MCF 10A (cell line): Measurements from ENCODE around the gene PIGU. TPM values are rescaled to one million over a fixed set of nuclear protein-coding genes. Genes with fewer than 3 reads are reported as not detected.

Source experiments
- BruUV-seq: library from RNA; stranded (reverse); fragments of 400-500 nt; replicated peaks from 2 replicates; lab custom pipeline; 2021; lab: Mats Ljungman, UMichigan
- CTCF ChIA-PET: fragments of 300-600 bp; sonication (Branson Sonifier 250); formaldehyde crosslinking; extraction: SDS; loops from one replicate; lab custom pipeline; 2021; ENCODE audit warnings: antibody characterized with exemption, inconsistent platforms; lab: Yijun Ruan, JAX
- POLR2A ChIA-PET: fragments of 300-600, 350-650 bp; sonication (Branson Sonifier 250); formaldehyde crosslinking; extraction: SDS; loops from one replicate; lab custom pipeline; 2020; ENCODE audit warnings: antibody characterized with exemption, inconsistent platforms; lab: Yijun Ruan, JAX
- DNase-seq: peaks from one replicate; pipeline ENCODE4 v3.0.0-alpha.2; 2018; ENCODE audit not compliant: unreplicated experiment
- H3K27ac Mint-ChIP-seq: one replicate; pipeline ENCODE4 v1.8.0; 2022; ENCODE audit warnings: mild to moderate bottlenecking, low read depth, mixed read lengths; ENCODE audit not compliant: unreplicated experiment
- H3K27me3 Mint-ChIP-seq: one replicate; pipeline ENCODE4 v1.8.0; 2022; ENCODE audit warnings: mixed read lengths; ENCODE audit not compliant: insufficient read depth, unreplicated experiment
- H3K36me3 Mint-ChIP-seq: one replicate; pipeline ENCODE4 v1.8.0; 2022; ENCODE audit warnings: mild to moderate bottlenecking, moderate library complexity, mixed read lengths; ENCODE audit not compliant: insufficient read depth, unreplicated experiment
- H3K4me1 Mint-ChIP-seq: one replicate; pipeline ENCODE4 v1.8.0; 2022; ENCODE audit warnings: mixed read lengths; ENCODE audit not compliant: insufficient read depth, unreplicated experiment
- H3K4me3 Mint-ChIP-seq: one replicate; pipeline ENCODE4 v1.8.0; 2022; ENCODE audit warnings: mild to moderate bottlenecking, moderate library complexity, mixed read lengths; ENCODE audit not compliant: unreplicated experiment
- H3K9me3 Mint-ChIP-seq: one replicate; pipeline ENCODE4 v1.8.0; 2022; ENCODE audit warnings: mixed read lengths; ENCODE audit not compliant: unreplicated experiment
- intact Hi-C: fragments of 100-400 bp; cut with micrococcal nuclease; formaldehyde crosslinking; loops from 2 replicates; pipeline ENCODE4 v1.14.1; 2022
- total RNA-seq: library from RNA; stranded (reverse); gene quantifications from 2 replicates; pipeline ENCODE4 v1.2.3, GENCODE V29; 2022
- TF ChIP-seq, protein P1 (sequence below): fragments of 200-600 bp; IDR thresholded peaks from one replicate; pipeline ENCODE4 v1.8.0; 2022; ENCODE audit warnings: antibody characterized with exemption, mild to moderate bottlenecking; ENCODE audit not compliant: unreplicated experiment

The PIGU gene
- total RNA-seq, 1 experiment from 2014 or later, result 14.5 TPM

DNA sequence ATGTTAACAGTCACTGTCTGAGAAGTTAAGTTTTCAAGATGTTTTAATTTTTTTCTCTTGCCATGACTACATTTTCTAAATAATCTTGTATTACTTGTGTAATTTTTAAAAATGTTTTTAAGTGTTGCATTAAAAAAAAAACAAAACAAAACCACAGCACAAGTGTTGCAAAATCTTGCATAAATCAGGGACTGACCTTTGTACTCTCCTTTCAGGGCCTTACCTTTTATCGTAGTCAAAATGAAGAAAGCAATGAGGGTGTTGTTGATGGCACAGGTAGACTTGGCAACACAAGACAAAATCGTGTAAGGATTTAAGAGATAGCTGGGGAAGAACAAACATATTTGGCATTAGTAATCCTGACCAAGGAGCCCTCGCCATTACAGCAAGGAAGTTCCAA is 42.5 kb downstream of the PIGU start:
- Mint-ChIP-seq H3K9me3 (no peaks in the 10 kb centered on the region), H3K36me3 (peaks cover 52% of the 10 kb centered on the region), H3K27me3 (no peaks in the 10 kb centered on the region), H3K4me3 (no peak overlapping the region), H3K4me1 (peaks cover 7% of the 10 kb centered on the region), H3K27ac (no peak overlapping the region)
- POLR2A ChIA-PET, result interaction anchor here (1.4 to 1.7 kb wide), 4 partner anchors 10 to 69 kb away, joined by 4 to 7 read pairs (median 6); partner anchors contain the start of genes PIGU and TP53INP2
- TF ChIP-seq, protein P1, sequence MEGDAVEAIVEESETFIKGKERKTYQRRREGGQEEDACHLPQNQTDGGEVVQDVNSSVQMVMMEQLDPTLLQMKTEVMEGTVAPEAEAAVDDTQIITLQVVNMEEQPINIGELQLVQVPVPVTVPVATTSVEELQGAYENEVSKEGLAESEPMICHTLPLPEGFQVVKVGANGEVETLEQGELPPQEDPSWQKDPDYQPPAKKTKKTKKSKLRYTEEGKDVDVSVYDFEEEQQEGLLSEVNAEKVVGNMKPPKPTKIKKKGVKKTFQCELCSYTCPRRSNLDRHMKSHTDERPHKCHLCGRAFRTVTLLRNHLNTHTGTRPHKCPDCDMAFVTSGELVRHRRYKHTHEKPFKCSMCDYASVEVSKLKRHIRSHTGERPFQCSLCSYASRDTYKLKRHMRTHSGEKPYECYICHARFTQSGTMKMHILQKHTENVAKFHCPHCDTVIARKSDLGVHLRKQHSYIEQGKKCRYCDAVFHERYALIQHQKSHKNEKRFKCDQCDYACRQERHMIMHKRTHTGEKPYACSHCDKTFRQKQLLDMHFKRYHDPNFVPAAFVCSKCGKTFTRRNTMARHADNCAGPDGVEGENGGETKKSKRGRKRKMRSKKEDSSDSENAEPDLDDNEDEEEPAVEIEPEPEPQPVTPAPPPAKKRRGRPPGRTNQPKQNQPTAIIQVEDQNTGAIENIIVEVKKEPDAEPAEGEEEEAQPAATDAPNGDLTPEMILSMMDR, result no peak
- intact Hi-C loops, result no loop called here
- CTCF ChIA-PET, result interaction anchor here (0.7 to 1.2 kb wide), 5 partner anchors 9 to 217 kb away, joined by 3 to 4 read pairs (median 3); no protein-coding TSS in a partner anchor
- DNase-seq, result no peak
- BruUV-seq, result no TSS peak

DNA sequence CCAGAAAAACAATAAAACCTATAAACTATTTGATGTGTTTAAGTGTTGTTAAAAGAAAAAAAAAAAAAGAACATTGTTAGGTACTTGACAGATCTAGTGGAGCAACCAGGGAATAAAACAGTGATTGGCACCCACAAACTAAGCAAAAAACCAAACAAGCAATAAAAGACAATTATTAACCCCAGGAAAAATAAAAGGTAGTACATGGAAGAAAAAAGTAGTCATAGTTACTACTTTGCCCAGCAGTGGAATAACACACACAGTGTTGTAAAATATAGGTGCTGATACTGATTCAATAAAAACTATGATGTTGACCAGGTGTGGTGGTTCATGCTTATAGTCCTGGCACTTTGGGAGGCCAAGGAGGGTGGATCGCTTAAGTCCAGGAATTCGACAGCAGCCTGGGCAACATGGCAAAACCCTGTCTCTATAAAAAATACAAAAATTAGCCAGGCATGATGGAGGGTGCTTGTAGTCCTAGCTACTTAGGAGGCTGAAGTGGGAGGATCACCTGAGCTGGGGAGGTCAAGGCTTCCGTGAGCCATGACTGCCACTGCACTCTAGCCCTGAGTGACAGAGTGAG is 43.9 kb downstream of the PIGU start:
- TF ChIP-seq, protein P1, result no peak
- DNase-seq, result no peak
- intact Hi-C loops, result no loop called here
- ChIA-PET POLR2A (interaction anchor here (1.3 to 1.4 kb wide), 2 partner anchors 11 to 76 kb away, joined by 3 to 6 read pairs; no protein-coding TSS in a partner anchor), CTCF (interaction anchor here (0.6 kb wide), 1 partner anchor 55 kb away, joined by 3 read pairs; no protein-coding TSS in a partner anchor)
- Mint-ChIP-seq H3K9me3 (no peaks in the 10 kb centered on the region), H3K36me3 (peaks cover 42% of the 10 kb centered on the region), H3K27ac (peak overlapping the region; percentile 19), H3K4me1 (peaks cover 2% of the 10 kb centered on the region), H3K27me3 (no peaks in the 10 kb centered on the region), H3K4me3 (no peak overlapping the region)
- no TSS peak for BruUV-seq

DNA sequence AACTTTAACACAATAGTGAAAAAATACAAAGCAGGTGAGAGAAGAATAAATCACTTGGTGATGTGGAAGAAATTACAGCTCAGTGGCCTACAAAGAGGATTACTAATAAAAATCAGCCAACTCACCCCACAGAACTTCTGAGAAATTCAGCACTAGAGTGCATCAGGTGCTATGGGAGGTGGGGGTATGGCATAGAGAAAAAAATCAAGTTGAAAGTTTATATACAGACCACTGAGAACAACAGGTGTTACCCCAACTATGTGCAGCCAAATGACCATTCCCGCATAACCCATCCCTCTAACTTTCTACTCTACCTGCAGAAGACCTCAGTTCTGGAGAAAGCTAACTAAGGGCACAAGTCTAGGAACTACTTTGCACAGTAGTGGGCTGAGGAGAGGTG is 47.0 kb downstream of the PIGU start:
- no TSS peak for BruUV-seq
- H3K9me3 Mint-ChIP-seq, result no peaks in the 10 kb centered on the region
- no peaks in the 10 kb centered on the region for H3K27me3 Mint-ChIP-seq
- H3K4me1 Mint-ChIP-seq, result no peaks in the 10 kb centered on the region
- no peak for DNase-seq
- no peak overlapping the region for H3K27ac Mint-ChIP-seq
- peaks cover 34% of the 10 kb centered on the region for H3K36me3 Mint-ChIP-seq
- intact Hi-C loops, result no loop called here
- POLR2A ChIA-PET, result interaction anchor here (0.6 to 1.4 kb wide), 3 partner anchors 13 to 343 kb away, joined by 3 to 5 read pairs (median 4); no protein-coding TSS in a partner anchor
- TF ChIP-seq, protein P1, result no peak
- CTCF ChIA-PET, result interaction anchor here (0.5 to 1.0 kb wide), 2 partner anchors 236 to 440 kb away, joined by 3 to 4 read pairs; no protein-coding TSS in a partner anchor
- H3K4me3 Mint-ChIP-seq, result no peak overlapping the region

DNA sequence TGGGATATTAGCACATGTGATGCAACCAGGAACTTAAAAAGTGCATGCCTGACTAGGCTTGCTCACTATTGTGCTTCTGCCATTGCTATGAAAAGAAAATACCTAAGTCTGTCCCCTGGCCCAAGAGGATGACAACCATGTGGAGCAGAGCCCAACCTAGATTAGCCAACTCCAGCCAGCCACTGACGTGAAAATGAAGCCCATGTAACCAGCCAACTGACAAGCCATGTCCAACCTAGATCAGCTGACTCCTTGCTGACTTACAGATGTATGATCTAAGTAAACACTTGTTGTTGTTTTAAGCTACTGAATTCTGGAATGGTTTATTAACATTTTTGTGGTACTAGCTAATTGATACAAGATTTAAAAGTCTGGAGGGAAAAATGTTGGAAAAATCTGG is 47.5 kb downstream of the PIGU start:
- Mint-ChIP-seq H3K27ac (no peak overlapping the region), H3K4me3 (no peak overlapping the region), H3K9me3 (no peaks in the 10 kb centered on the region), H3K36me3 (peaks cover 34% of the 10 kb centered on the region), H3K4me1 (no peaks in the 10 kb centered on the region), H3K27me3 (no peaks in the 10 kb centered on the region)
- no TSS peak for BruUV-seq
- intact Hi-C loops, result no loop called here
- no peak for DNase-seq
- ChIA-PET CTCF (interaction anchor here (0.5 to 1.0 kb wide), 2 partner anchors 237 to 439 kb away, joined by 3 to 4 read pairs; no protein-coding TSS in a partner anchor), POLR2A (interaction anchor here (1.3 to 1.4 kb wide), 2 partner anchors 13 to 41 kb away, joined by 4 to 5 read pairs; no protein-coding TSS in a partner anchor)
- TF ChIP-seq, protein P1, result no peak
